Hematopoietic multipotent progenitor cell treated with erythropoietin and hydrocortisone succinate and interleukin-3 and kit ligand, for 15 days (in vitro differentiated cells): ENCODE data around the gene SHTN1.

Source experiments
- DNase-seq: peaks from one replicate; pipeline ENCODE4 v3.0.0-alpha.2; 2015; ENCODE audit warnings: low spot score

The SHTN1 gene

GRCh38 chr10:116833986-116834985 lies 170.7 kb downstream of the SHTN1 start:
- no peak for DNase-seq

DNA sequence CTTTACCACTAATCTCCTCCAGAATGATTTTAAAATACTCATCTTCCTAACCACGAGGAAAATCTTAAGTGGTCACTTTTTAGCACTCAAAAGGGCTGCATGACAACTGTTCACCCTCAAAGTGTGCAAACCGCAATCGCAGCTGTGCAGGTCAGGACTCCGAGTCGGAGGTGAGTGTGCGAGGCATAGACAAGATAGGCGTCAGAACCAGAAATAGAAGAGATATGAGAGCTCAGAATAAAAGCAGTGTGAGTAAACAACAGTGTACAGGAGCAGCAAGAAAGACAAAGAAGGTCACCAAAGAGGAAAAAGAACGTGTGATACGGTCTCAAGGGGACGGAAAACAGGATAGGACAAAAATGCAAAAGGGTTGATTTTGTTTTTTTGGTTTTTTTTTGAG lies 173.2 kb downstream of the SHTN1 start:
- DNase-seq: no peak
